Stimulated activated CD4-positive, alpha-beta T cell treated with anti-CD3 and anti-CD28 coated beads, Interleukin-12 subunit alpha, Interleukin-12 subunit beta, amount 100 ng/mL, for 24 hours (primary cell): ENCODE results near the gene TTLL11.

Experiments
- DNase-seq, 2 experiments: peaks; one replicate each; pipeline ENCODE4 v3.0.0-alpha.2; 2020; ENCODE audit warnings: low read depth in 2 of 2

Gene TTLL11, protein sequence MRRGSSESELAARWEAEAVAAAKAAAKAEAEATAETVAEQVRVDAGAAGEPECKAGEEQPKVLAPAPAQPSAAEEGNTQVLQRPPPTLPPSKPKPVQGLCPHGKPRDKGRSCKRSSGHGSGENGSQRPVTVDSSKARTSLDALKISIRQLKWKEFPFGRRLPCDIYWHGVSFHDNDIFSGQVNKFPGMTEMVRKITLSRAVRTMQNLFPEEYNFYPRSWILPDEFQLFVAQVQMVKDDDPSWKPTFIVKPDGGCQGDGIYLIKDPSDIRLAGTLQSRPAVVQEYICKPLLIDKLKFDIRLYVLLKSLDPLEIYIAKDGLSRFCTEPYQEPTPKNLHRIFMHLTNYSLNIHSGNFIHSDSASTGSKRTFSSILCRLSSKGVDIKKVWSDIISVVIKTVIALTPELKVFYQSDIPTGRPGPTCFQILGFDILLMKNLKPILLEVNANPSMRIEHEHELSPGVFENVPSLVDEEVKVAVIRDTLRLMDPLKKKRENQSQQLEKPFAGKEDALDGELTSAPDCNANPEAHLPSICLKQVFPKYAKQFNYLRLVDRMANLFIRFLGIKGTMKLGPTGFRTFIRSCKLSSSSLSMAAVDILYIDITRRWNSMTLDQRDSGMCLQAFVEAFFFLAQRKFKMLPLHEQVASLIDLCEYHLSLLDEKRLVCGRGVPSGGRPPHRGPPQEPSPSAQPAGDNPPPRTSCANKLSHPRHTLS

DNA sequence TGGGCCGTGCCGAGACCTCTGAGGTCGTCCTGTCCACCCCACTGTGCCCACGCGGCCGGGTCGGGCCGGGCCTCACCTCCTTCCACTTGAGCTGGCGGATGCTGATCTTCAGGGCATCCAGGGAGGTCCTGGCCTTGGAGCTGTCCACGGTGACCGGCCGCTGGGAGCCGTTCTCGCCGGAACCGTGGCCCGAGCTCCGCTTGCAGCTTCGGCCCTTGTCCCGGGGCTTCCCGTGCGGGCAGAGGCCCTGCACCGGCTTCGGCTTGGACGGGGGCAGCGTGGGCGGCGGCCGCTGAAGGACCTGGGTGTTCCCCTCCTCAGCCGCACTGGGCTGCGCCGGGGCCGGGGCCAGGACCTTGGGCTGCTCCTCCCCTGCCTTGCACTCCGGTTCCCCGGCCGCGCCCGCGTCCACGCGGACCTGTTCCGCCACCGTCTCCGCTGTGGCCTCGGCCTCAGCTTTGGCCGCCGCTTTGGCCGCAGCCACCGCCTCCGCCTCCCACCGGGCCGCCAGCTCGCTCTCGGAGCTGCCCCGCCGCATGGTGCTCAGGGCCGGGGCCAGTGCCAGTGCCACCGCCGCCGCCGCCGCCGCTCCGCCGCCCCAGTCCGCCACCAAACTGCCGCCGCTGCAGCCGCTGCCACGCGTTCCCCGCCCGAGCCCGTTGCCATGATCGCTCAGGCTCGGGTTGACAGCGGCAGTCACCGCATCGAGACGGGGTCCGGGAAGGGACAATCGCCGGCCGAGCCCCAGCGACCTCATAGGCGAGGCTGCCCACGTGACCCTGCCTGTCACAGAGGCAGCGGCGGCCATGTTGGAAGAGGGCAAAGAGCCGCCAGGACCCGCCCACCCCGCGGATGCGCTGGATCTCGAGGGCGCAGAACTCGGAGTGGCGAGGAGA lies at the start of gene TTLL11:
Gene TTLL11 (minus strand): TSS at position 698 of the 896 bp plus-strand sequence. CDS start 160 bp downstream, at position 538.
- peak; percentile 93 to 95 for DNase-seq

DNA sequence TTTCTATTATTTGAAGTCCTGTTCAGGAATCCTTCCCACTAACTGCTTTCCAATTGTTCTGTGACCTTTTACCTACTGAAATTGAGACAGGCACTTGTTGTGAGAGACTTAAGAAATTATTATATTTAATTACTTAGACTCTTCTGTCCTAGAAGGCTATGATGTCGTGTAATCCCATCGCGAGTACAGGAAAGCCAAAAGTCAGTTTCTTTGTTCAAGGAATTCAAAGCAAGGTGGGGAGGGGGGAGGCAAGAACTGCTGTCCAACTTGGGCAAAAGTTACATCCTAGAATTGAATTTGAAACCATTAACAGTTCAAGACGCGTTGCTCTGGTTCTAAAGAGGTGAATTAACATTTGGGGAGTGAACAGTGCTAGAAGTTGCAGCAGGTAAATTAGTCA lies 48.6 kb upstream of the TTLL11 start:
- no peak for DNase-seq

DNA sequence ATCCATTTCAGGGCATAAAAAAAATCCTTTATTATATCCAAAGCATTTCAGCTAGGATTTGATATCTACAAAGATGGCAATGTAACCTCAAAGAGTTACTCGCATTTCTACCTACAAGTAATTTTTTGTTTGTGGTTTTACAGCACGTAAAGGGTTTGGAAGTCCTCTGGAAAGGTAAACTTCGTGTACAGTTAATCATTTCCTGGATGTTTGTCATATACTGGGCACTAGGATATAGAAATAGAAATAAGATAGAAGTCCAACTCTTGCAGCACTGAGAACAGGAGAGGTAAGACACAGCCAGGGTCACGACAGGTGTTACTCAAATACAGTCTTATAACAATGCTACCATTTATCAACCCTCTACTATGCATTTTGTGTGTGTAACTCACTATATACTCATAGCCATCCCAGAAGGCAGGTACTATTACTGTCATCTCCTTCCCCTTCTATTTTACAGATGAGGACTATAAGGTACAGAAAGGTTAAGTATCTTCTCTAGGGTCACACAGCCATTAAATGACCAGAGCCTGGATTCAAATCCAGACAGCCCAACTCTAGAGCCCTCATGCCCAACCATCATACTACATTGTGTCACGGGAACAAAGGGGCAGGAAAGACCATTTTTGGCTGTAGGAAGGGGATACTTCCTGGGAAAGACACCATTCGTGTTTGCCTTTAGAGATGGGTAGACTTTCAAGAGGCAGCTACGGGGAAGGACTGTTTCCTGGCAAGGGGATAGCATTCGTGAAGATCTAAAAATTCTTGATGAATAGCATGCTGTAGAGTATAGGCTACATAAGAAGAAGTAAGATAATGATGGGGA lies 47.5 kb upstream of the TTLL11 start:
- no peak for DNase-seq

DNA sequence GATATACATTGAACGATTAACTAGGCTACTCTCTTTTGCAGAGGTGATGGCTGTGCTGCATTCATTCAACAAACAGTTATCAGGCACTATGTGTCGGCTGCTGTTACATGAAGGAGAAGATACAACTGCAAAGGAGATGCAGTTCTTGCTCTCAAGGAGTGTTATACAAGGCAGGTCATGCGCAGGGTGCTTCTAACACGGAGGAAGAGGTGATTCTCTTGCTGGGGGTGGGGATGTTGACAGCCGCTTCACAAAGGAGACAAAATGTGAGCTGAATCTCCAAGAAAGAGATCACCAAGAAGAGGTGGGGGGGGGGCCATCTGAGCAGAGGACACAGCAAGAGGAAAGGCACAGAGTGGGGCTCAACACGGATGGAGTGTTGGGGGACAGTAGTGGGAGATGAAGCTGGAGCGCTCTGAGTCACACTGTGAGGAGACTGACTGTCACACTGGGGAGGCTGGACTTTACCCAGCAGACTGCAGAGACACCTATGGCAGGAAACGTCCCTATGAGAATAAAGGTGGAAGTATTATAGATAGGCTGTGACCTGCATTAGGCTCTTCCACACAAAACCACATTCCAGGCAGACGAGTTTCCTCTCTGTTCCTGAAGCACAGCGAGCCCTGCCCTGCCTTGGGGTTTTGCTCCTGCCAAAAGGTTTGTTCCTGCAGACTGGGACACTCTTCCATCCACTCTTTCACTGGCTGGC lies 45.6 kb upstream of the TTLL11 start:
- no peak for DNase-seq

DNA sequence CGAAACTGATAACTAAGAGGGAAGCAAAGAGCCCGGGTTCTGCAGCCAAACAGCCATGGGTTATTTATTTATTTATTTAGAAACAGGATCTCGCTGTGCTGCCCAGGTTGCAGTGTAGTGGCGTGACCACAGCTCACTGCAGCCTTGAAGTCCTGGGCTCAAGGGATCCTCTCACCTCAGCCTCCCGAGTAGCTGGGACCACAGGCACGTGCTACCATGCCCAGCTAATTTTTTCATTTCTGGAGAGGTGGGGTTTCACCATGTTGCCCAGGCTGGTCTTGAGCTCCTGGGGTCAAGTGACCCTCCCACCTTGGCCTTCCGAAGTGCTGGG lies 42.4 kb upstream of the TTLL11 start:
- DNase-seq = no peak

DNA sequence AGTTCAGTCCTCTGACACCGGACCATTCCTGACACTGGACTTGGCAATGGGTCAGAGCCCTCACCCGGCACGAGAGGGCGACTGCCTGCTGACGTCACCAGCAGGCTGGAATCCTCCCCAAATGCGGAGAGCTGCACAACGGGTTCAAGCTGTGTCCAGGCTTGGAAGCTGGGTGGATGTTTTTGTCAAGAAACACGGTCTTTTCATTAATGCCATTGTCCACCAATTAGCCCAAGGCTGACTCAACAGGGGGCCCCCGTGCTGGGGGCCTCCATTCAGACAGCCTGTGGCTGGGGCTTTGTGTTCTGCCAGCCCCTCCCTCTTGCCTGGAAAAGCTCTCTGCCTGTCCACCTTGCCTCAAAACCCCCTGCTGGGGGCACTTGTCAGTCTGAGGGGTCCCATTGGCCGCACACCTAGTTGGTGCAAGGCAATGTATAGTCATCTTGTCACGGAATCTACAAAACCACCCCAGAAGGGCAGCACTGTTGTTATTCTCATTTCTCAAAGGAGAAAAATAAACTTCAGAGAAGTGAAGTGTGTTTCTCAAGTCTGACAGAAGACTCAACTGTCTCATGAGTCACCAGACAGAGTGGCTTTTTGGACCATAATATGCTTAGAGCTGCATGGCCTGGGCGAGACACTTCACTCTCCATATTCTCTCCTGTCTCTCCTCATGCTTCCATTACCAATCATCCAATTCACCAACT lies 41.9 kb upstream of the TTLL11 start:
- no peak for DNase-seq

DNA sequence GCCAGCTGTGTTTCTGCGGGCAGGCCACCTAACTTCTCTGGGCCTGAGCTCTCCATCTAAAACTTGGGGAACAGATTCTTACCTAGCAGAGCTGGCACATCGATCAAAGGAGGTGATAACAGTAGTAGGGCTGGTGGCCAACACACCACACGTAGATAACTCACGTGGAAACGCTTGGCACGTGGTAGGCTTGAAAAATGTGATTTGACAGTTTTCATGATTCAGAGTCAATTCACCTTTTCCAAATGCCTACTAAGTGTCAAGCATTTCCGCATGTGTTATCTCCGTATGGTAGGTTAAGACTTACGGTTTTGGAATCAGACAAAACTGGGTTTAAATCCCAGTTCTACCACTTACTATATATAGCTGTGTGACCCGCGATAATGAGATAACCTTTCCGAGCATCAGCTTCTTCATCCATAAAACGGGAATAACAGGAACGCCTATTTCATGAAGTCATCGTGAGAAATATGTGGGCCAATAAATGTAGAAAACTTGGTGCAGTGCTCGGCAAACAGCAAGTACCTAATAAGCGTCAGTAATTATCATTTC lies 41.0 kb upstream of the TTLL11 start:
- no peak for DNase-seq

DNA sequence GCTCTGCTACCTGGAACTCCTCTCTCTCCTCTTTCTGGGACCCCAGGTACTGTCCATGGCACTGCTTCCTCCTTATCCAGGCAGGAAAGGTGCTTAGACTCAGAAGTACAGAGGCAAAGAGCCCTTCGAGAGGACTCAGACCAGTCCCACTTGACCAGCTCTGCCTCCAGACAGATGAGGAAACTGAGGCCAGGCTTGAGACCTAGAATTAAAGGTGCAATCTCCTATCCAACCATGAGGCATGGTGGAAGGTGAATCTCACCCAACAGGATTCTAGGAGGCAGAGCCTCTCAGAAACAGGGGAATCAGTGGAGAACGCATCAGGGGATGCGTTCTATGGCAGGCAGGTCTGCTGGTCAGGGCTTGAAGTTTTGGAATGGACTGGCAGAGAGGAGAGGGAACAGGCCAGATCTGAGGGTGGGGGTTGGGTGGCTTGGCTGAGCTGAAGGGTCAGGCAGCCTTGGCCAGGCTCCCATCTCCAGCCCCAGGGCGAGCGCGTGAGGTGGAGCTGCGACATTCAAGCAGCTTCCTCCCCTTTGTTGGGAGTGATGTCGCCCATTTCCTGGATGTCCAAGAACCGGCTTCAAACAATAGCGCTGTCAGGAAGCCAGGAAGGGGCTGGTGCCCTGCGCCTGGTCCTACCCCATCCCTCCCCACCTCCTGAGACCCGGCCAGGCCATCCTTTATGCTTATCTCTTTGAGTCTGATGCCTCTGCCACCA lies 40.3 kb upstream of the TTLL11 start:
- no peak for DNase-seq

DNA sequence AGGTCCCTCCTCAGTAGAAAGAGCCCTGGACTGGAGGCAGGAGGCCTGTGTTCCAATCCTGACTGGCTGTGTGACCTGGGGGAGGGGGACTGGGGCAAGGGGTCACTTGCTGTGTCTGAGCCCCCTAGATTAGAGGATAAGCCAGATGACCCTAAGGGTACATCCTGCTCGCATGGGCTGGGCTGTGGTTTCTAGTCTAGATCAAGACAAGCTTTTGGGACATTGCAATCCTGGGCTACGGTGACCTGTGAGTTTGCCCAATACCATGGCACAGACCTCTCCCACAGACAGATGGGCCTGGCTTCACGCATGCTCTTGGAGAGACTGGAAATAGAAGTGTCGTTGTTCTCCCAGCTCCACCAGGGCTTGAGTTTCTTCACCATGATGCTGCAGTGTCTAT lies 39.4 kb upstream of the TTLL11 start:
- no peak for DNase-seq

DNA sequence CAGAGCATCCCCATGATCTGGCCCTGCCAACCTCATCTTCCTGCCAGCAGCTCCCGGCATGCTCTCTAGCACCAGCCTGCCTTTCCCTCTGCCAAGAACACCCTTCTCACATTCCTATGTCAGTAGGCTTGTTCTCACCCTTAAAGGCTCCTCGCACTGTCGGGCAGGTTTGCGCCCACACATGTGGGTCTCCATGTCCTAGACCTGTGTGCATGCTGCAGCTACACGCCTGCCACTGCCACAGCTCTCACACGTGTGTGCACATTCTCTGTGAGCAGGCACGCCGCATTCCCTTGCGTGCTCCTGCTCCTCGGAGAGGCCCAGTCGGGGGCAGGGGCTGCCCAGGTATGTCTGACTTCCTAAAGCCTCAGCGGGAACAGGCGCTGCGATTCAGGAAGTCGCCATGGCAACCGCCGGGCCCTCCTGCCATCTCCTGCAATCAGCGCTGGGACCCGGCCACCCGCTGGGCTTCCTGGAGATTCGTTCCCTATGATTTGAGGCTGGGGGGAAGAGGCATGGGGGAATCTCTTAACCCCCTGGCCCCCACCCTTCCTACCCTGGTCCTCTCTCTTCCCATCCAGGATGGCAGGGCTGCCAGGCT lies 38.4 kb upstream of the TTLL11 start:
- DNase-seq = no peak

DNA sequence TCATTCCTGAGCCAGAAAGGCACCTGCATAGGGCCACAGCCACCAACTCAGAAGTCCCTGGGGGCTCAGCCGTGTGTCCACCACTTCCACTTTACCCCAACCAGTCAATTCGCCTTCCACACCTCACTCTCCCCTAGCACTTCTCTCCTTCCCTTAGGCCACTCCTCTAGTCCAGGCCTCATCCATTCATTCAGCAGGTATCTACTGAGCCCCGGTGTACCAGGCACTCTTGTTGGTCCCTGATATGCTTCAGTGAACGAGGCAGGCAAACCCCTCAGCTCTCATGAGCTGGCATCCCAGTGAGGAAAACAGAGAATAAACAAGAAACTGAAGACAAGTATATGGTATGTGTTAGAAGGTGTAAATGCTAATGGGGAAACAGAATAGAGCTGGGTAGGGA lies 37.7 kb upstream of the TTLL11 start:
- DNase-seq = no peak

DNA sequence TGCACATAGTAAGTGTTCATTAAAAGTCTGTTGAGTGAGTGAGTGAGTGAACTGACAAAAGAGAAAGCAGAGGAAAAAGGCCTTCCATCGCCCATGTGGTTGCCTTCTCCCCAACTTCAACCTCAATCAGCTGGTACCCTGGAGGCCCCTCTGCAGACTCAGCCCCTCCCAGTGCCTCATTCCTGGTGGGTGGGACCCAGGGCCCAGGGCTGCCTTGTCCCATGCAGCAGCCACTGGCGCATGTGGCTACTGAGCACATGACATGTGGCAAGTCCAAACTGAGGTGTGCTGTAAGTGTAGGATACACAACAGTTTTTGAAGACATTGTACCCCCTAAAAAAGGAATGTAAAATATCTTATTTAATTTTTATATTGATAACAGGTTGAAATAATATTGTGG lies 36.9 kb upstream of the TTLL11 start:
- no peak for DNase-seq

DNA sequence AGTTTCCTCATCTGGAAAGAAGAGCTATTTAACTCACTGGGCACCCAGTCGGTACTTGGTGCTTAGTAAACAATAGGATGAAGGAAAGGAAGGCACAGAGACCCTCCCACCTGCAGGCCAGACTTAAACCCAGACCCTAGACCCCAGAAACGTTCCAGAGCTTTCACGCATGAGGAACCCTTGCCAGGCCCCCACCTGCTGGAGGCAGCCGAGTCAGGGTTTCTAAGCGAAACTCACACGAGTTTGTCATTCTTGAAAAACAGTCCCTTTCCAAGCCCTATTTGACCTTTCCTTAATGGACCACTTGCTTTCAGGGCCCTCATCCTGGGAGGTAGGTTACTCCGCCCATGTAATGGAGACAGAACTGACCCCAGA lies 35.8 kb upstream of the TTLL11 start:
- no peak for DNase-seq

DNA sequence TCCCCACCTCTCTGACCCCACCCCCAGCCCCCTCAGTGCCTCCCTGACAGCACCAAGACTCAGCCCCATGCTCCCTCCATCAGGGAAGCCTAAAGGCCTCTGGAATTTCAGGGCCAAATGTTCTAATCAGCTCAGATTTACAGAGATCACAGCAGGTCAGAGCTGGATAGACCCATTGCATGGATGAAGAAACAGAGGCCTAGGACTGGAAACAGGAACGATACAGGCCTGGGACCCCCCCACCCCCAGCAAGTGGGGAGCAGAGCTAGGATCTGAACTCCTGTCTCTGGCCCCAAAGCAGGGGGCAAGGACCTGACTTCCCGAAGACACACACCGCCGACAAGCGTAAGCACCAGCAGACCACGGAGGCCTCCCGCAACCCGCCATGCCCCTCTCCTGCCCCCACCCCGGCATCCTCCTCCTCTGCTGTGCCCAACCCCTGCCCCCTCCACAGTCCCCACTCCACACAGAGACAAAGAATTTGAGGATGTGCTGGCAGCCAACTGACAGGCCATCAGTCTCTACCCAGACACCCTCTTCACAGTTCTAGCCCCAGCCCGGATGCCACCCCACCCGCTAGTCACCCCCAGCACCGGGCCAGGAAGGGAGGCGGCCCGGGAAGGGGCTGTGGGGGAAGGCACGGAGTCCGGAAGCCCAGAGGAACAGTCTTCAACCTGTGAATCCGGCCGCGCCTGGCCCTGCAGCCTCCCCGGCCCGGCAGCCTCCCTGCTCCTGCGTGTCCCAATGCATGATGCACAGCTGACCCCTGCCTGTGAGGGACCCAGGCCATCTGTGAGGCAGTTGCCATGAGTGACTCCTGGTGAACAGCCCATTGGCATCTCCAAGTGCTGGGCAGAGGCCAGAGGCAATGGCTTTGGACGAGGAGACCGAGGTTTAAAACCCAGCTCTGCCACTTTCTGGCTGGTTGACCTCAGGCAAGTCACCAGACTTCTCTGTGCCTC lies 35.2 kb upstream of the TTLL11 start:
- no peak for DNase-seq

DNA sequence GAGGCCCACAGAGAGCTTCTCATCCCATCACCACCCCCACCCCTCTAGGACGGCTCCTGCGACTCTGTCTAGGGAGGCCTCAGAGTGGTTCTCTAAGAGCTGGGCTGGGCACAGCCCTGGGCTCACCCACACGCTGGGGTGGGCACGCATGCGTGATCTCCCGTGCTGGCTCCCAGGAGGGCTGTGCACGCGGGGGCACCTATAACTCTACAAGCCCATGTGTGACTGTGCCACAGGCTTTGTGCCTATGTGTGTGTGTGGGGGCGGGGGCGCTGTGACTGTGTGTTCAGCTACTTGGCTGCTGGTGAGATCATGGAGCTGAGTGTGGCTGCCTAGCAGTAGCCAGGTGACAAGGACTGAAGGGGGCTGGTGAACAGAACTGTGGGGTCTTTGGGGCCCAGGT lies 34.3 kb upstream of the TTLL11 start:
- no peak for DNase-seq

DNA sequence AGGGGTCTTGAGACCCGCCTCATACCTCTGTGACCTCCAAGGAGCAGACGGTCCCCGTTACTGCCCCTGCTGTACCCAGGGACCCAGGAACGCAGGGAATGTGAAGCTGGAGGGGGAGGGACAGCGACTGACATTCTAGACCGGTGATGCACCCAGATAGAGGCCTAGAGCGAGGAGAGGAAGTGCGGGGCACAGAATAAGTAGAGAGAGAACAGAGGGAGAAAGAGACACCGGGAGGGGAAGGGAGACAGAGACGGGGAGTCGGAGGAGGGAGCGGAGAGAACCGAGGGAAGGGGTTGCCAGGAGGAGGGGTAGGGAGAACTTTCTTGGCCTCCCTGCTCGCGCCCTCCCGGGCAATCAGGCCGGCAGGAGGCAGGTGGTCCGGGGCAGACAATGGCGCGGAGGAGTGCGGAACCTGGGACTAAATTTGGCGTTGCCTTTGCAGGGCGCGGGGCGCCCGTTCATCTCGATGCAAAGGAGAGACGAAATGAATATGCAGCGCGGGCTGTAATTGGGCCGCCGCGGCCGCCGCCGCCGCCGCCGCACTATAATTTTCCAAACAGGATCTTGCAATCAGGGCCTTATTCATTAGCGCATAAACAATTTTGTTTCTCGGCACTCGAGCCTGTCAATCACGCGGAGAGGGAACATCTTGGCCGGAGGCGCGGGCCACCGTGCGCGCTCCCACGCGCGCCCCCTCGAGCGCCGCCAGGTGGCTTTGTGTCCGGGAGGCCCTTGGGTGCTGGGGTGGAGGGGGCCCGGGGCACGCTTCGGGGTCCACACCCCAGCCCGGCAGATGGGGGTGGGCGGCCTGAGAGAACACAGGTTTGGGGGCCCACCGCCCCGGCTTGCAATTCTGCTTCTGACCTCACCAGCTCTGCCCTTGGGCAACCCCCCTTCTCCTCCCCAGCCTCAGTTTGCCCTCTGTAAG lies 33.5 kb upstream of the TTLL11 start:
- no peak for DNase-seq
